Keratinocyte (primary cell): ENCODE data around the gene CXorf65. TPM values are rescaled to one million over a fixed set of nuclear protein-coding genes. Genes with fewer than 3 reads are reported as not detected.

ENCODE experiments used
- DNase-seq: peaks from one replicate; pipeline ENCODE4 v3.0.0-alpha.2; 2011; ENCODE audit warnings: low read depth, missing footprints, low spot score
- FAIRE-seq: peaks from 2 replicates; lab custom pipeline; 2011; peaks lifted over from hg19 to GRCh38; lab: Jason Lieb, UNC
- H2AFZ ChIP-seq: 2 replicates; pipeline ENCODE4 v1.6.0; 2012; ENCODE audit warnings: low read length, control low read depth, inconsistent platforms; ENCODE audit not compliant: control insufficient read depth
- H3K27ac ChIP-seq: 2 replicates; pipeline ENCODE4 v1.5.1; 2011; ENCODE audit warnings: low read length; ENCODE audit not compliant: control insufficient read depth, insufficient read depth
- H3K27me3 ChIP-seq: 3 replicates; pipeline ENCODE4 v1.6.0; 2011; ENCODE audit warnings: low read length; ENCODE audit not compliant: control insufficient read depth, insufficient read depth; ENCODE audit errors: extremely low read depth
- H3K36me3 ChIP-seq, 2 experiments: 2 replicates in 1 of 2; 3 replicates in 1 of 2; pipeline ENCODE4 v1.5.1; 2011; ENCODE audit warnings: low read length in 2 of 2, mild to moderate bottlenecking in 1 of 2; ENCODE audit not compliant: control insufficient read depth in 2 of 2, insufficient read depth in 2 of 2; ENCODE audit errors: extremely low read depth in 1 of 2
- H3K4me1 ChIP-seq: 3 replicates; pipeline ENCODE4 v1.5.1; 2011; ENCODE audit warnings: low read length; ENCODE audit not compliant: control insufficient read depth, insufficient read depth; ENCODE audit errors: extremely low read depth
- H3K4me2 ChIP-seq: 3 replicates; pipeline ENCODE4 v1.6.0; 2011; ENCODE audit warnings: low read depth, low read length; ENCODE audit not compliant: control insufficient read depth, insufficient read depth; ENCODE audit errors: extremely low read depth
- H3K4me3 ChIP-seq, 3 experiments: fragments of 200-600 bp in 1 of 3; sonication (generic) in 1 of 3; 2 replicates in 2 of 3; 3 replicates in 1 of 3; pipeline ENCODE4 v1.5.1; 2011 to 2016; ENCODE audit warnings: low read length in 3 of 3, mild to moderate bottlenecking in 3 of 3, control low read depth in 2 of 3, inconsistent platforms in 1 of 3, low read depth in 1 of 3, mixed read lengths in 1 of 3, mixed run types in 1 of 3, moderate library complexity in 1 of 3; ENCODE audit not compliant: control insufficient read depth in 2 of 3, insufficient read depth in 2 of 3; ENCODE audit errors: extremely low read depth in 1 of 3
- H3K79me2 ChIP-seq: 2 replicates; pipeline ENCODE4 v1.6.0; 2012; ENCODE audit warnings: low read length; ENCODE audit not compliant: control insufficient read depth, insufficient read depth
- H3K9ac ChIP-seq: 3 replicates; pipeline ENCODE4 v1.6.0; 2011; ENCODE audit warnings: low read length; ENCODE audit not compliant: control insufficient read depth, insufficient read depth; ENCODE audit errors: extremely low read depth
- H3K9me1 ChIP-seq: 3 replicates; pipeline ENCODE4 v1.6.0; 2011; ENCODE audit warnings: low read length; ENCODE audit not compliant: control insufficient read depth, insufficient read depth; ENCODE audit errors: extremely low read depth
- H3K9me3 ChIP-seq: 2 replicates; pipeline ENCODE4 v1.5.1; 2012; ENCODE audit warnings: low read depth, low read length; ENCODE audit not compliant: control insufficient read depth
- H4K20me1 ChIP-seq: 3 replicates; pipeline ENCODE4 v1.6.0; 2011; ENCODE audit warnings: low read length; ENCODE audit not compliant: control insufficient read depth, insufficient read depth; ENCODE audit errors: extremely low read depth
- CTCF ChIP-seq, 3 experiments: IDR thresholded peaks in 1 of 3; conservative IDR thresholded peaks in 1 of 3; optimal IDR thresholded peaks in 1 of 3; 2 replicates in 2 of 3; 3 replicates in 1 of 3; pipeline versions ENCODE3 to v1.5.1; 2011; ENCODE audit warnings: low read length in 3 of 3, mild to moderate bottlenecking in 3 of 3, moderate library complexity in 2 of 3, control low read depth in 1 of 3, inconsistent platforms in 1 of 3; ENCODE audit not compliant: insufficient read depth in 2 of 3; ENCODE audit errors: extremely low read depth in 1 of 3
- EZH2 ChIP-seq: IDR thresholded peaks from one replicate; pipeline ENCODE4 v1.6.1; 2012; ENCODE audit warnings: inconsistent platforms, mild to moderate bottlenecking, low read length, moderate library complexity
- dilution Hi-C: fragments of 300-500 bp; cut with MboI; formaldehyde crosslinking; loops from one replicate; pipeline ENCODE4 v1.7.0; 2020; ENCODE audit warnings: low sequenced_read_pairs; ENCODE audit not compliant: extremely low pct_ligation_motif_present
- polyA plus RNA-seq, 5 experiments: library from polyadenylated mRNA; depleted of rRNA in 3 of 5; stranded (reverse) in 3 of 5; stranded (forward) in 1 of 5; unstranded in 1 of 5; fragments of >200 nt; gene quantifications; 1 replicate in 1 of 5; 2 replicates in 3 of 5; 3 replicates in 1 of 5; pipeline versions ENCODE4 v1.2.1 to v1.2.3, GENCODE V29; 2011 to 2012; ENCODE audit warnings: missing spikeins in 2 of 5, low read depth in 1 of 5, low replicate concordance in 1 of 5

The CXorf65 gene
- polyA plus RNA-seq, 1 donor (not counting 4 experiments of a cell fraction or from before 2014, with no cell fraction given) = not detected

- FAIRE-seq (no peak), DNase-seq (no peak)
- H3K79me2 ChIP-seq = no peaks in the 10 kb centered on the region
- no peak overlapping the region for H3K4me2 ChIP-seq
- H4K20me1 ChIP-seq = no peaks in the 10 kb centered on the region
- H3K27me3 ChIP-seq = no peaks in the 10 kb centered on the region
- no peaks in the 10 kb centered on the region for H3K4me1 ChIP-seq
- TF ChIP-seq CTCF (optimal IDR thresholded peaks at IDR 0.05 in 1 of 3, IDR thresholded peaks at IDR 0.05 in 1 of 3, conservative IDR thresholded peaks at IDR 0.05 in 1 of 3; ENCODE audit: extremely low read depth in 1 of 3, insufficient read depth in 2 of 3, low read length in 3 of 3) (no peak), EZH2 (no peak)
- no peaks in the 10 kb centered on the region for H3K9me3 ChIP-seq
- no peaks in the 10 kb centered on the region for H3K9me1 ChIP-seq
- no peak overlapping the region for H3K9ac ChIP-seq
- dilution Hi-C loops = no loop called here
- H3K36me3 ChIP-seq = no peaks in the 10 kb centered on the region
- no peak overlapping the region for H2AFZ ChIP-seq
- no peak overlapping the region for H3K4me3 ChIP-seq
- H3K27ac ChIP-seq = no peak overlapping the region
Measured at GRCh38 chrX:71107762-71108360, 1.3 kb upstream of the CXorf65 start.

- H3K9ac ChIP-seq = no peak overlapping the region
- no peaks in the 10 kb centered on the region for H3K36me3 ChIP-seq
- H3K4me2 ChIP-seq = no peak overlapping the region
- H3K79me2 ChIP-seq = no peaks in the 10 kb centered on the region
- H3K27ac ChIP-seq = no peak overlapping the region
- dilution Hi-C loops = no loop called here
- DNase-seq = no peak
- no peaks in the 10 kb centered on the region for H4K20me1 ChIP-seq
- H2AFZ ChIP-seq = no peak overlapping the region
- FAIRE-seq = no peak
- no peaks in the 10 kb centered on the region for H3K27me3 ChIP-seq
- TF ChIP-seq EZH2 (no peak), CTCF (optimal IDR thresholded peaks at IDR 0.05 in 1 of 3, IDR thresholded peaks at IDR 0.05 in 1 of 3, conservative IDR thresholded peaks at IDR 0.05 in 1 of 3; ENCODE audit: extremely low read depth in 1 of 3, insufficient read depth in 2 of 3, low read length in 3 of 3) (no peak)
- no peaks in the 10 kb centered on the region for H3K9me3 ChIP-seq
- H3K4me3 ChIP-seq = no peak overlapping the region
- no peaks in the 10 kb centered on the region for H3K4me1 ChIP-seq
- H3K9me1 ChIP-seq = no peaks in the 10 kb centered on the region
Measured at GRCh38 chrX:71107245-71107644, 705 bp upstream of the CXorf65 start.
